ENCODE data around the gene GNPDA1. TPM values are rescaled to one million over a fixed set of nuclear protein-coding genes. Genes with fewer than 3 reads are reported as not detected.

GNPDA1 gene
- total RNA-seq, 1 donor from 2014 or later: 25.3 TPM

- intact Hi-C loops (cut with DNase I): no loop called here
- peaks cover 0 to 17% of the 10 kb centered on the region in 2 donors for H3K36me3 ChIP-seq
These were observed 5.6 kb downstream of the GNPDA1 start for GRCh38 chr5:142007237-142007544.

GRCh38 chr5:142006363-142007236, 6.2 kb downstream of the GNPDA1 start:
- Histone ChIP-seq H3K36me3 (peaks cover 0 to 21% of the 10 kb centered on the region in 2 donors), H3K4me3 (no peak overlapping the region), H3K4me1 (peaks cover 5% of the 10 kb centered on the region), H3K9me3 (no peaks in the 10 kb centered on the region), H3K27me3 (no peaks in the 10 kb centered on the region), H3K27ac (no peak overlapping the region)
- no peak for DNase-seq (ENCODE audit: extremely low spot score in 2 of 2)
- TF ChIP-seq POLR2A (IDR thresholded peaks at IDR 0.05) (no peak), POLR2AphosphoS5 (IDR thresholded peaks at IDR 0.05; ENCODE audit: insufficient read depth in 1 of 2, low read depth in 1 of 2) (no peak), CTCF (IDR thresholded peaks at IDR 0.05) (no peak)
- intact Hi-C loops (cut with DNase I): no loop called here

More at GRCh38 chr5:142007237-142007544, 5.6 kb downstream of the GNPDA1 start:
- Histone ChIP-seq H3K9me3 (no peaks in the 10 kb centered on the region), H3K27me3 (no peaks in the 10 kb centered on the region), H3K27ac (no peak overlapping the region), H3K4me1 (peaks cover 10% of the 10 kb centered on the region), H3K4me3 (no peak overlapping the region)
- TF ChIP-seq CTCF (IDR thresholded peaks at IDR 0.05) (no peak), POLR2A (IDR thresholded peaks at IDR 0.05) (no peak), POLR2AphosphoS5 (IDR thresholded peaks at IDR 0.05; ENCODE audit: insufficient read depth in 1 of 2, low read depth in 1 of 2) (no peak)
- no peak for DNase-seq (ENCODE audit: extremely low spot score in 2 of 2)

DNA sequence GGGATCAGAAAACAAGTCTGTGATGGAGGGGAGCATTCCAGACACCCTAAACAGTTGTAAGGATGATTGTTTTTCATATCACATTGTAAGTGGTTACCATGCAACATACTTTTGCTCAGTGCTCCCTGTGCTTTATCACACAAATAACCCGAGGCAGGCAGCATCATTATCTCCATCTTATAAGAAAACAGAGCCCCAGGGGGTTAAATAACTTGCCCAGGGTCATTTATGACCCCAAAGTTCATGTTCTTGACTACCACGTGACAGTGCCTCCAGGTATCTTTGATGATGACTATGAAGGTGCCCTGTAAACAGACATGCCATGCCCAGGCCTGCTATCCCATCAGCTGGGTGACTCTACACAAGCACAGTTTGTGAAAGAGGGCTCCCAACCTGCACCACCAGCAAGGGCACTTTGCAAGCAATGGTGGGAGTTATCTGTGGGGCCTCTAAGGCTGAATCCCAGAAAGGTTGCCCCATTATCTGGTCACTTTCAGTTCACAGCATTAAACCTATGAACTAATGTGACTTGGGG, 9.5 kb downstream of the GNPDA1 start:
- H3K27me3 ChIP-seq: no peaks in the 10 kb centered on the region
- peaks cover 0 to 35% of the 10 kb centered on the region in 2 donors for H3K36me3 ChIP-seq
- no peak for DNase-seq (ENCODE audit: extremely low spot score in 2 of 2)
- no peaks in the 10 kb centered on the region for H3K9me3 ChIP-seq
- H3K4me3 ChIP-seq: no peak overlapping the region
- no peak overlapping the region for H3K27ac ChIP-seq
- TF ChIP-seq POLR2AphosphoS5 (IDR thresholded peaks at IDR 0.05; ENCODE audit: insufficient read depth in 1 of 2, low read depth in 1 of 2): no peak
- TF ChIP-seq POLR2A (IDR thresholded peaks at IDR 0.05): no peak
- TF ChIP-seq CTCF (IDR thresholded peaks at IDR 0.05): no peak
- intact Hi-C loops (cut with DNase I): no loop called here
- H3K4me1 ChIP-seq: no peaks in the 10 kb centered on the region

- Histone ChIP-seq H3K9me3 (no peaks in the 10 kb centered on the region), H3K27me3 (no peaks in the 10 kb centered on the region), H3K4me3 (no peak overlapping the region), H3K4me1 (no peaks in the 10 kb centered on the region), H3K36me3 (peaks cover 0 to 35% of the 10 kb centered on the region in 2 donors), H3K27ac (no peak overlapping the region)
- TF ChIP-seq POLR2AphosphoS5 (IDR thresholded peaks at IDR 0.05; ENCODE audit: insufficient read depth in 1 of 2, low read depth in 1 of 2): no peak
- no peak for TF ChIP-seq POLR2A (IDR thresholded peaks at IDR 0.05)
- peak in 1 of 3 experiments; percentile 10 for TF ChIP-seq CTCF (IDR thresholded peaks at IDR 0.05)
- no peak for DNase-seq (ENCODE audit: extremely low spot score in 2 of 2)
- intact Hi-C loops (cut with DNase I): no loop called here
These were observed 11.9 kb downstream of the GNPDA1 start for GRCh38 chr5:142000704-142001484.

Measured in vagina (tissue), 2 donors.